Adrenal gland (tissue), 5 donors: ENCODE results near the gene DUSP22.

ENCODE experiments used
- CTCF ChIP-seq, 6 experiments: fragments of 450-650 bp in 4 of 6; fragments of 200-600 bp in 2 of 6; sonication (generic) in 1 of 6; IDR thresholded peaks; 1 replicate in 5 of 6; 2 replicates in 1 of 6; pipeline versions ENCODE4 v1.5.1 to v1.8.0; 2016 to 2021; ENCODE audit warnings: antibody characterized with exemption in 6 of 6, mild to moderate bottlenecking in 2 of 6, moderate library complexity in 1 of 6
- POLR2A ChIP-seq, 2 donors: fragments of 450-650 bp; IDR thresholded peaks; one replicate each; pipeline ENCODE4 v1.6.1; 2017; ENCODE audit warnings: antibody characterized with exemption in 2 of 2, mild to moderate bottlenecking in 2 of 2, moderate library complexity in 1 of 2
- donor health status: DM: no; HTN: no; CAD: no.

GRCh38 chr6:327538-328116 is 35.3 kb downstream of the DUSP22 start:
- no peak for TF ChIP-seq CTCF (IDR thresholded peaks at IDR 0.05)
- no peak for TF ChIP-seq POLR2A (IDR thresholded peaks at IDR 0.05)
